ENCODE measurements around the gene COX5B. TPM values are rescaled to one million over a fixed set of nuclear protein-coding genes. Genes with fewer than 3 reads are reported as not detected.

The COX5B gene
- total RNA-seq, 1 donor from 2014 or later, result 156 TPM

- intact Hi-C loops (cut with micrococcal nuclease), result no loop called here
- Mint-ChIP-seq H3K27me3 (no peaks in the 10 kb centered on the region), H3K9me3 (no peaks in the 10 kb centered on the region), H3K36me3 (ENCODE audit: low read depth) (no peaks in the 10 kb centered on the region), H3K27ac (no peak overlapping the region), H3K4me3 (no peak overlapping the region), H3K4me1 (peaks cover 7% of the 10 kb centered on the region)
- TF ChIP-seq CTCF (IDR thresholded peaks at IDR 0.05), result no peak
- CTCF ChIA-PET, result no interaction called here
- DNase-seq (no peak), ATAC-seq (ENCODE audit: low read depth) (no peak)
- POLR2A ChIA-PET, result interaction anchor here (1.5 kb wide), 1 partner anchor 10 kb away, joined by 8 read pairs; the partner anchor contains the start of gene ACTR1B
Measured at GRCh38 chr2:97673182-97673914, 27.5 kb downstream of the COX5B start.

DNA sequence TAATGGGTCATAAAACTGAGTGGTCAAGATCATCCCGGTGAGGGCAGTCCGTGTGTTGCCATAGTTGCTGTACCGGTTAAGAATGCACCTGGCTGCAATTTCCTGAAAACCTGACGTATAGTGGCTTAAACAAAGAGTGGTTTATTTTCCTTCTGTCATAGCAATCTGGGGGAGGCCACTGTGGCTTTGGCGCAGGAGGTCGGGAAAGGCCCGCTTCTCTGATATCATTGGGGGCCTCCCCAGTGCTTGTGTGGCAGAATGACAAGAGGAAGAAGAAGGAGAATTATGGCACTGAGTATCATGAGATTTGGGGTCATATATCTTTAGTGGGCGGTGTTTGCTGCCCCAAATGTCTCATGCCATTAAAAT lies 28.0 kb downstream of the COX5B start:
- H3K4me1 Mint-ChIP-seq, result peaks cover 7% of the 10 kb centered on the region
- intact Hi-C loops (cut with micrococcal nuclease), result no loop called here
- ChIA-PET CTCF (no interaction called here), POLR2A (interaction anchor here (1.5 kb wide), 1 partner anchor 10 kb away, joined by 8 read pairs; the partner anchor contains the start of gene ACTR1B)
- H3K9me3 Mint-ChIP-seq, result no peaks in the 10 kb centered on the region
- H3K4me3 Mint-ChIP-seq, result no peak overlapping the region
- no peak overlapping the region for H3K27ac Mint-ChIP-seq
- H3K27me3 Mint-ChIP-seq, result no peaks in the 10 kb centered on the region
- H3K36me3 Mint-ChIP-seq (ENCODE audit: low read depth), result no peaks in the 10 kb centered on the region
- ATAC-seq (ENCODE audit: low read depth) (no peak), DNase-seq (no peak)
- TF ChIP-seq CTCF (IDR thresholded peaks at IDR 0.05), result no peak

DNA sequence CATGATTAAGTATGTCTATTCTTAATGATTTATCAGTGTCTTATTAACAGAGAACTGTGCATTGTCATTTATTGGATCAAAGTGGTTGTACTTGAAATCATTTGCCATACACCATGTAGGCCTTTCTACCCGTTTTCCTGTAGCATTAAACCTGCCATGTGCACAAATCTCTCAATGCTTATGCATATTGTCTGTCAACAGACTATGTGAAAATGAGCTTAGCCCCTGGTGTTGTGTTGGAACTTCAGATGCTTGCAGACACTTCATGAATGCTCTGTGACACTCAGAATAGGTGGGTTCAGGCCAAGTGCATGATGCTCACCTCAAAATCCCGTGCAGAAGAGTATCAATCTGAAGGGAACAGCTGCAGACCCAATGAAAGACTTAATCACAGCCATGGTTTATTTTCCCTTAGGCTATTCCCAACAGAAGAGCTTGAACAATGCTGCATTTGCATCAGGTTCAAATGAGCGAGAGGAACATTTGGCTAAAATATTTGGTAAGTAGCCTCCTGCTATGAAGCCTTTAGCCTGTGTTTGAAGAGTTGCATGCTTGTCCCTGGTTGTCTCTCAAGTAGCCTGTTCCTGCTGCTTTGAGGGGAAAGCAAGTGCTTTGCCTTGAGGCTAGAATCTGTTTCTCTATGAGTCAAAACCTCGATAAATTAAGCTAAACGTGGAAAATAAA lies 29.7 kb downstream of the COX5B start:
- Mint-ChIP-seq H3K9me3 (no peaks in the 10 kb centered on the region), H3K36me3 (ENCODE audit: low read depth) (no peaks in the 10 kb centered on the region), H3K27me3 (no peaks in the 10 kb centered on the region), H3K4me3 (no peak overlapping the region), H3K4me1 (peaks cover 3% of the 10 kb centered on the region), H3K27ac (no peak overlapping the region)
- ChIA-PET POLR2A (interaction anchor here (1.4 kb wide), 1 partner anchor 30 kb away, joined by 3 read pairs; the partner anchor contains the start of gene COX5B), CTCF (interaction anchor here (1.4 kb wide), 1 partner anchor 11 kb away, joined by 4 read pairs; the partner anchor contains the start of gene ACTR1B)
- intact Hi-C loops (cut with micrococcal nuclease), result no loop called here
- no peak for TF ChIP-seq CTCF (IDR thresholded peaks at IDR 0.05)
- ATAC-seq (ENCODE audit: low read depth) (no peak), DNase-seq (no peak)

DNA sequence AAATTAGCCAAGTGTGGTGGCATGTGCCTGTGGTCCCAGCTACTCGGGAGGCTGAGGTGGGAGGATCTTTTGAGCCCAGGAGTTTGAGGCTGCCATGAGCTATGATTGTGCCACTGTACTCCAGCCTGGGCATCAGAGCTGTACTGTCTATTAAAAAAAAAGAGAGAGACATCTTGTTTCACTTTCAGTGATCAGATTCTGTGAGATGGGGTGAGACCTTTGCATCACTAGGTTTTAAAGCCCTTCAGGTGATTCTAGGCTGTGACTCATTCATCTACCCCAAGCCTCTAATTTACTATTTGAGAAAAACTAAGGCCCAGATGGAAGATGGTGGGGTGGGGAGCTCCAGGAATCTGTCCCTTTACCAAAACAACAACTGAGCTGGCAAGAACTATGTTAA lies 30.8 kb downstream of the COX5B start:
- no peak overlapping the region for H3K4me3 Mint-ChIP-seq

More for the DNA sequence above, 30.8 kb downstream of the COX5B start:
- no peak for TF ChIP-seq CTCF (IDR thresholded peaks at IDR 0.05)
- Mint-ChIP-seq H3K4me1 (peaks cover 3% of the 10 kb centered on the region), H3K36me3 (ENCODE audit: low read depth) (no peaks in the 10 kb centered on the region), H3K27ac (no peak overlapping the region), H3K27me3 (no peaks in the 10 kb centered on the region), H3K9me3 (no peaks in the 10 kb centered on the region)
- no peak for DNase-seq
- intact Hi-C loops (cut with micrococcal nuclease), result no loop called here
- ChIA-PET POLR2A (interaction anchor here (0.6 kb wide), 1 partner anchor 772 kb away, joined by 5 read pairs; no protein-coding TSS in a partner anchor), CTCF (no interaction called here)
- ATAC-seq (ENCODE audit: low read depth), result no peak

Data from activated B cell treated with CpG ODN at 0.5 μM for 24 hours (primary cell).